ENCODE data around the gene RABL6.
A peak's percentile ranks its signal among the peaks of the same experiment; 100 is the strongest.
"Not testable (repeated sequence)": the region's sequence is repeated elsewhere in the genome, so short reads cannot be mapped to it uniquely, and the experiment has no call there.

RABL6 gene

DNA sequence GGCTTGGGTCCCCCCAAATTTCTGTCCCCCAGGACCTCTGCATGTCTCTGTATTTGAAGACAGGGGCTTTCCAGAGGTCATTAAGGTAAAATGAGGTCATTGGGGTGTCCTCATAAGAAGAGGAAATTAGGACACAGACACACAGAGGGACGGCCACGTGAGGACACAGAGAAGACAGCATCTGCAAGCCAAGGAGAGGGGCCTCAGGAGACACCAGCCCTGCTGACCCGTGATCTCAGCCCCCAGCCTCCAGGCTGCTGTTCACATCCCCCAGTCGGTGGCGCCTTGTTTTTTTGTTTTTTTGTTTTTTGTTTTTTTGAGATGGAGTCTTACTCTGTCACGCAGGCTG, 12.8 kb upstream of the RABL6 start:
- no peak for DNase-seq (ENCODE audit: low spot score)

DNA sequence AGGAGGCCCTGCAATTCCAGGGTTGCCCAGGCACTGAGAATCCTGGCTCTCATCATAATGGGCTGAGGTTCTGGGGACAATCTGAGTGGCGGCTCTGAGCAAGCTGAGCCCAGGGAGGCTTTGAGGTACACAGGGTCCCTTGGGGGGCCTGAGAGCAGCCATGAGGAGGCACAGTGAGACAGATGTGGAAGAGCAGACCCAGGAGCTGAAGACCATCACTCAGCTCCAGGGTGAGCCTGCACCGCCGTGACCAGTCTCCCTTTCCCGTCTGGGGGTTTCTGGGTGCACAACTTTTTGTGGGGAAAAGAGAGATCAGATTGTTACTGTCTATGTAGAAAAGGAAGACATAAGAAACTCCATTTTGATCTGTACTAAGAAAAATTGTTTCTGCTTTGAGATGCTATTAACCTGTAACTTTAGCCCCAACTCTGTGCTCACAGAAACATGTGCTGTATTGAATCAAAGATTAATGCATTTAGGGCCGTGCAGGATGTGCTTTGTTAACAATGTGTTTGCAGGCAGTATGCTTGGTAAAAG, 11.4 kb upstream of the RABL6 start, which contains the start of gene CCDC183:
Gene CCDC183 (plus strand): TSS at position 101 of the 537 bp plus-strand sequence. CDS start 60 bp downstream, at position 161.
- DNase-seq (ENCODE audit: low spot score): no peak

DNA sequence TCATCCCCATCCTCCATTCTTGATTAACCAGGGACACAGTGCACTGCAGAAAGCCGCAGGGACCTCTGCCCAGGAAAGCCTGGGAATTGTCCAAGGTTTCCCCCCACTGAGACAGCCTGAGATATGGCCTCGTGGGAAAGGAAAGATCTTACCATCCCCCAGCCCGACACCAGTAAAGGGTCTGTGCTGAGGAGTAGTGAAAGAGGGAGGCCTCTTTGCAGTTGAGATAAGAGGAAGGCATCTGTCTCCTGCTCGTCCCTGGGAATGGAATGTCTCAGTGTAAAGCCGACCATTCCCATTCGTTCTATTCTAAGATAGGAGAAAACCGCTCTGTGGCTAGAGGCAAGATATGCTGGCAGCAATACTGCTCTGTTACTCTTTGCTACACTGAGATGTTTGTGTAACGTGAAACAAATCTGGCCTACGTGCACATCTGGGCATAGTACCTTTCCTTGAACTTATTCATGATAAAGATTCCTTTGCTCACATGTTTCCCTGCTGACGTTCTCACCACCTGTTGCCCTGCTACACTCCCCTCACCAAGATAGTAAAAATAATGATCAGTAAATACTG, 10.9 kb upstream of the RABL6 start:
- DNase-seq (ENCODE audit: low spot score): not testable (repeated sequence)

DNA sequence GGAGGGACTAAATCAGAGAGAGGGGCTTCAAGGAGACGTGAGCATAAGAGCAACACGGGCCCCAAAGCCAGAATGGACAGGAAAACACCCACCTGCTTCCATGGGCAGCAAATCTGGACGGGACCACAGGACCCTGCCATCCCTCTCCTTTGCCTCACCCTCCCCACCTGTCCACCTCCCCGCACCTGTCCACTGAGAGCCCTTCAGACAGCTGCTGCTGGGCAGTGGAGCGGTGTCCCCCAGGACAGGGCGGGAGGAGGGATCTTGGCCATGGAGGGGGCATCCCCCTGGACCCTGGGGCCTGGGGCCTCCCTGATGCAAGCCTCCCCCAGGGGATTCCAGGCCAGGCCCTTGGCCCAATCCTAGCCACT, 9.1 kb upstream of the RABL6 start:
- no peak for DNase-seq (ENCODE audit: low spot score)

DNA sequence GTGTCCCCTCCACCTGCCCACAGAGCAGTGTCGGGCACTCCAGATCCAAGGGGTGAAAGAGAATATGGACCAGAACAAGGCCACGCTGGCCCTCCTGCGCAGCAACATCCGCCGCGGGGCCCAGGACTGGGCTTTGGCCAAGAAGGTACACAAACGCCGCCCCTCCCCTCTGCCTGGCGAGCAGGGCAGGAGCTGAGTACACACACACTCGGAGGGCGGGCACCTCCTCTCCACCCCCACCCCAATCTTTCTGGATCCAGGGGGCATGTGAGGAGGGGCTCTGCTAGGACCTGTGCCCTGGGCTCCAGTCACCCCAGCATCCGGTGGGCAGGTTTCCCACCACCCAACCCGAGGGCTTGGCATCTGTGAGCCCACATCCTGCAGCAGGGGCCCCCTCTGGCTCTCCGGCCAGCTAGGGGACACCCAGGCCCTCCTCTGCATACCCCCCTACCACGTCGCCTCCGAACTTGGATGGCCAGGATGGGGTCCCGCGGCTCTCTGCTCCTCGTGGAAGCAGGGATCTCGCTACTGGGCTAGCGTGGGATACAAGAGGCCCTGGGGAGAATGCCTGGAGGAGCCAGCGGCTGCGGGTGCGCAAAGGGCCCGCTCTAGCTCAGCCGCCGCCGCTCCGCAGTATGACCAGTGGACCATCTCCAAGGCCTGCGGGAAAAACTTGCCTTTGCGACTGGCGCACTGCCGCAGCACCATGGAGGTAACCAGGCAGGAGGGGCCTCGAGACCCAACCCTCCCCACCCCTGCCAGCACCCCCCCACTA, 8.5 kb upstream of the RABL6 start:
- DNase-seq (ENCODE audit: low spot score): no peak

DNA sequence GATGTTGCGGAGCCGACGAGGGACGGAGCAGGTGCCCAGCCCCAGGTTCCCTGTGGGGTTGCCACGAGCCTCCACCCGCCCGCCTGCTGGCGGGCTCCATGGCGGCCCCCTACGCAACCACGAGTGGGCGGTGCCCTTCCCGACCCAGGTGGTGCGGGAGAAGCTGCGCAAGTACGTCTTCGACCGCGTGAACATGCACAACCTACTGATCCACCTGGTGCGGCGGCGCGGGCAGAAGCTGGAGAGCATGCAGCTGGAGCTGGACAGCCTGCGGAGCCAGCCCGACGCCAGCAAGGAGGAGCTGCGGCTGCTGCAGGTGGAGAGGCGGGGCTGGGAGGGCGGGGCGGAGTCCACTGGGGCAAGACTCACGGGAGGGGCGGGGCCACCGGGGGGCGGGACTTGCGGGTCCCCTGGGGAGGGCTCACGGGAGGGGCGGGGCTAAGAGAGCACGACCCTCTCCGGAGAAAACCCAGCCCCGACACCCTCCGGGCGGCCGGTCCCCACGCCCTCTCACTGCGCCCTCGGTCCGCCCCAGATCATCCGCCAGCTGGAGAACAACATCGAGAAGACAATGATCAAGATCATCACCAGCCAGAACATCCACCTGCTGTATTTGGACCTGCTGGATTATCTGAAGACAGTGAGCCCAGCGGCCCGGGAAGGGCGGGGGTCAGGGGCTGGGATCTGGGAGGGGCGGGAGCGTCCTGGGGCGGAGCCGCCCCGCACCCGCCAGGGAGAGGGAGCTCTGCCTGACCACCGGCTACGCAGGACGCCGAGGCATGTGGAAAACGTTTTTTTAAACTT, 7.7 kb upstream of the RABL6 start:
- DNase-seq (ENCODE audit: low spot score): peak; percentile 65

DNA sequence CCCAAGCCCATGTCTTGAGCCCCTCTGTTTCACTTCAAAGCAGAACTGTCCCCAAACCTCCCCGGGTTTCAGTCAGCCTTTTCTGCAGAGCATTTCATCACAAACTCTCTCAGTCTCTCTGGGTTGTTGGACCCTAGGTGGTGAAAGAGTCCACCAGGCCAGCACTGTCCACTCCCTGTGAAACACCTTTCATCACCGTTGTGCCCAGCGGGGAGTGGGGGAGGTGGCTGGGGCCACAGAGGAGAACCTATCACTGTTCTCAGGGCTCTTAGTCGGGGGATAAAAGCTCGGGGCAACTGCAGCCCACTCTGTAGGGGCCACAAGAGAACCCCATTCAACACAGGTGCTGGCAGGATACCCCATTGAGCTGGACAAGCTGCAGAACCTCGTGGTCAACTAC, 5.4 kb upstream of the RABL6 start:
- DNase-seq (ENCODE audit: low spot score): no peak

DNA sequence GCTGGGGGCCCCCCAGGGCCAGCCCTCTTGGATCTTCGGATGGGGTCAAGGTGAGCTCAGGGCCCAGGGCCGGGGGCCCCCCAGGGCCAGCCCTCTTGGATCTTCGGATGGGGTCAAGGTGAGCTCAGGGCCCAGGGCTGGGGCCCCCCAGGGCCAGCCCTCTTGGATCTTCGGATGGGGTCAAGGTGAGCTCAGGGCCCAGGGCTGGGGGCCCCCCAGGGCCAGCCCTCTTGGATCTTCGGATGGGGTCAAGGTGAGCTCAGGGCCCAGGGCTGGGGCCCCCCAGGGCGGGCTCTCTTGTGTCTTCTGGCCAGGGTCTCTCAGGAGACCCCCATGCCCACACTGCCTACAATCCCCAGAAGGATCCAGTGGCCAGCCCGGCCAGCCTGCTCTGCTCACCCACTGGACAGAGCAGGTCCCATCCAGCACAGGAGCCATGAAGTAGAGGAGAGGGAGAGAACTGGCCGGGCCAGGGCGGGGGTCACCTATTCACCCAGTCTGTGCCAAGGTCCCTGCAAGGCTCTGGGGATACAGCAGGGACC, 4.7 kb upstream of the RABL6 start:
- DNase-seq (ENCODE audit: low spot score): not testable (repeated sequence)

DNA sequence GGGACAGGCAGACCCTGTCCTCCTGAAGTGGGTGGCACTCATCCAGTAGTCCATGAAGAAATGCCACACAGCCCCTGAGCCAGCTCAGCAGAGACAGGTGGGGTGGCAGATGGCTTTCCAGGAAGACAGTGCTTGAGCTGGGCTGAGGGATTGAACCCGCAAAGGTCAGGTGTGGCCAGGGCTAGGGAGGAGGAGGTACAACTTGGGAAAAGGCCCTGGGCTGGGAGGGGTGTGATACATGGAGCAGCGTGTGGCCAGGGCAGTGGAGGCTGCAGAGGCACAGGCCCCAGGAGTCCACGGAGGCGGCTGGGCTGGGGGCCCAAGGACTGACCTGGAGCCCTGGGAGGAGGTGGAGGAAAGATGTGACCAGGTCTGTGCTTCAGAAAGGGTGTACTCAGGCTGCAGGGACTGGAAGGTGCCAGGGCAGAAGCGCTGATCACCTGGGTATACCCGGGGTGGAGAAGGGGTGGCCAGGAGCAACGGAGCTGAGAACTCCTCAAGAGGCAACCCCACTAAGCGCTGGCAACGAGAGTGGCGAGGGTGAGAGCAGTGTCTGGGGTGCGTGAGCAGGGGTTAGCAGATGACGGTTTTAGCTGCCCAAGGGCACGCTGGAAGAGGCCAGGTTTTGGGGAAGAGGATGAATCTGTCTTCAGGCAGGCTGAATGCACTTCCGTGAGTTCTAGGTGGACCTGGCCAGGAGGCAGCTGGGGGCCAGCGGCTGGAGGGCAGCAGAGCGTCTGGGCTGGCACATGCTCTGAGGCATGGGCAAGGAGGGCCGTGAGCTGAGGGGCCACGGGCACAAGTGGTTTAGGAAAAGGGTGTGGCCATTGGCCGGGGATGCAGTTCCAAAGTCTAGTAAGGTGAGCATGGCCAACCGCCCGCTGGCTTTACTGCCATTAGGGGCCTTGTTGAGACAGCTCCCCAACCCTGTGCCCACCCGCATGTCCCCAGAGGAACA, 3.9 kb upstream of the RABL6 start:
- DNase-seq (ENCODE audit: low spot score): no peak

DNA sequence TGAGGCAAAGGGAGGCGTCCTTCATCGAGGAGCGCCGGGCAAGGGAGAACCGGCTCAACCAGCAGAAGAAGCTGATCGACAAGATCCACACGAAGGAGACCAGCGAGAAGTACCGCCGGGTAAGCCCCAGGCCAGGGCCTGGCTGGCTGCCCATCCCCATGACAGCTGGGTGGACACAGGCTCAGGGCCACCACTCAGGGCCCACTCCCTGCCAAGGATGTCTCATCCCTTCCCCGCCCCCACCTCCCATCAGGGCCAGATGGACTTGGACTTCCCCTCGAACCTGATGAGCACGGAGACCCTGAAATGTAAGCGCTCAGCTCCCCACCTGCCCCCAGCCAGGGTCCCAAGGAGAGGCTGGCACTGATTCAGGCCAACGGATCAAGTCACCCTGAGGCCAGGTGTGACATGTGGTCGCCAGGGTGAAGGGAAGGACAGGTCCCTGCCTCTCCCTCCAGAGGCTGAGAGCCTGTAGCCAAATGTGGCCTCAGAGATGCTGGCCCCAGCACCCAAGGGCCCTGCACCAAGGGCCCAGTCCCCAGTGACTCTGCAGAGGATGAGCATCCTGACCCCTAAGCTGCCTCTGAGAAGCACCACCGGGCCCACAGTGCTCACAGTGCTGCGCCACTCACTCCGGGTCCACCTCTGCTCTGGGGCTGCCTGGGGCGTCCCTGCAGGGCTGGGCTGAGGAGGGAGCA, 3.1 kb upstream of the RABL6 start:
- DNase-seq (ENCODE audit: low spot score): no peak

DNA sequence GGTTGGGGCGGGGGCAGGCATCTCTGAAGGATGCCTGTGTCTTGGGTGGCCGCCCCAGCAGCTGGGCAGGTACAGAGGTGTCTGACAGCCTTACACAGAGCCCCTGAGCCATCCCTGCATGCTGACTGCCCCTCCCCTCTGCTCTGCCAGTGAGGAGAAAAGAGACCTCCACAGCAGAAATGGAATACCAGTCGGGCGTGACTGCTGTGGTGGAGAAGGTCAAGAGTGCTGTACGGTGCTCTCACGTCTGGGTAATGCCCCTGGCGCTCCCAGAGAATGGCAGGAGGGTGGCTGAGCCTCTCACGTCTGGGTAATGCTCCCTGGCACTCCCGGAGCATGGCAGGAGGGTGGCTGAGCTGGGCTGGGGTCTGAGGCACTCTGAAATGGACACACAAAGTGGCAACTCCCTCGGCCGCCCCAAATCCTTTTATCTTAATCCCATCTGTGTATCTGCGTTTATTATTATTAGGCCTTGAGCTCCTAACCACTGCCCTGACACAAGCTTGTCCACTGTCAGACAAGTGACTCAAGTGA, 2.5 kb upstream of the RABL6 start:
- DNase-seq (ENCODE audit: low spot score): no peak

DNA sequence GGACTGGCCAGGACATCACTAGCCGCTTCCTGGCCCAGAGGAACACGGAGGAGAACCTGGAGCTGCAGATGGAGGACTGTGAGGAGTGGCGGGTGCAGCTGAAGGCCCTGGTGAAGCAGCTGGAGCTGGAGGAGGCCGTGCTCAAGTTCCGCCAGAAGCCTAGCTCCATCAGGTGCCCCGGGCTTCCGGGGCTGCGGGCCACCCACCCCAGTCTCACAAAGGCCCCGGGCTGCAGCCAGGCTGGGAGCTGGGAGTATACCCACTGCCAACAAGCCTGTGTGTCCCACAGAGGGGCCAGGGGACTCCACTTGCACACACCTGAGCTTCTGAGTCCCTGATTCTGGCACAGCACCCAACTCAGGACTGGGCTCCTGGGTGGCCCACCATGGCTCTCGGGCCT, 1.7 kb upstream of the RABL6 start:
- no peak for DNase-seq (ENCODE audit: low spot score)

DNA sequence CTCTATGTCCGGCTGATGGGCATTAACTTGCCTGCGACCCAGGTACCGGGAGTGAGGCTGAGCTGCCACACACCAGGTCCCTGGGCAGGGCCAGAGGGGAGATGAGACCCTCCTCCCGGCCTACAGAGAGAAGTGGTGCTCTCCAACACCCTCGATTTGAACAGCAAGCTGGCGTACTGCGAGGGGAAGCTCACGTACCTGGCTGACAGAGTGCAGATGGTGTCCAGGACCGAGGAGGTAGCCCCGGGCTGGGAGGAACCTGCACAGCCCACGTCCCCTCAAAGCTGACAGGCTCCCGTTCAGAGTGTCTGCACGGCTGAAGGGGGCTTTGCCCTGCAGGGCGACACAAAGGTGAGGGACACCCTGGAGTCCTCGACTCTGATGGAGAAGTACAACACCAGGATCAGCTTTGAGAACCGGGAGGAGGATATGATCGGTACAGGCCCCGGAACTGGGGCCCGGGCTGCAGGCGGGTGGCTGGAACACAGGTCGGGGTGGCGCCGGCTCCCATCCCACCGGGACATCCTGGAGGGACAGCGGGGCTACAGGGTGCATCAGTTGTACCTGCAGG, 1.0 kb upstream of the RABL6 start:
- no peak for DNase-seq (ENCODE audit: low spot score)

DNA sequence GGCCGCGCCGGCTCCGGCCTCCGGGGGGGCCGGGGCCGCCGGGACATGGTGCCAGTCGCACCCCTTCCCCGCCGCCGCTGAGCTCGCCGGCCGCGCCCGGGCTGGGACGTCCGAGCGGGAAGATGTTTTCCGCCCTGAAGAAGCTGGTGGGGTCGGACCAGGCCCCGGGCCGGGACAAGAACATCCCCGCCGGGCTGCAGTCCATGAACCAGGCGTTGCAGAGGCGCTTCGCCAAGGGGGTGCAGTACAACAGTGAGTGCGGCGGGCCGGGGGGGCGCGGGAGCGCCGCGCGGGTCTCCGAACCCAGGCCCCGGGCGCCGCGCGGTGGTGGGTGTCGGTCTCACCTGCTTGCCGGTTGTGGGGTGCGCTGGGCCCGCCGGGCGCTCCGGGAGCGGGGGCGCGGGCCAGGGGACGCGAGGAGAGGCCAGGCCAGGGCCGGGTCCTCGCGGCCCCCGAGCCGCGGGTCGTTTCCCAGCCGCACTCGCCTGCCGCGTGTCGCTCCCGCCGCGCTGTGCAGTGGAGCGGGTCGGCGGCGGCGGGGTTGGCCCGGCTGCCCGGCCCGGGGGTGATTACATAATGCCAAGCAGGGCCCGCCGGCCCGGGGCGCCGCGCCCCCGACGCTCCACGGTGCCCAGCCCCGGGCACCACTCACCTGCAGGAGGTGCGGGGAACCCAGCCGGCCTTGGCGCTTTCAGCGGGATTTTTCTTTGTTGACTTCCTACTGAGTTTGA, 492 bp downstream of the RABL6 start:
- DNase-seq (ENCODE audit: low spot score): peak; percentile 37

DNA sequence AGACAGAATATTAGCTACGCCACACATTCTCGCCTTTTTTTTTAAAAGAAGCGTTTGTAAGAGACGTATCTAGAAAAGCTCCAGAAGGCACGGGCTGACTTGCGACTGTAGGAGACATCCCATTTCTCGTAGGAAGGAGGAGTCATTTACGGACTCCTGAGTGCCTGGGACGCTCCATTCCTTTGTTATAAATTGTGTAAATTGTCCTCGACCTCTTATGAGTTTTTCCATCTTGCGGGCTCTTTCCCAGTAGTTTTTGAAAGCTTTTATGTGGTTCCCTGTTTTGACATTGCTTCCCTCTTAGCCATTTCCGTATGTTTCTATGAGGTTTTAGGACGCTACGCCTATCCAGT, 1.0 kb downstream of the RABL6 start:
- DNase-seq (ENCODE audit: low spot score): peak; percentile 50

DNA sequence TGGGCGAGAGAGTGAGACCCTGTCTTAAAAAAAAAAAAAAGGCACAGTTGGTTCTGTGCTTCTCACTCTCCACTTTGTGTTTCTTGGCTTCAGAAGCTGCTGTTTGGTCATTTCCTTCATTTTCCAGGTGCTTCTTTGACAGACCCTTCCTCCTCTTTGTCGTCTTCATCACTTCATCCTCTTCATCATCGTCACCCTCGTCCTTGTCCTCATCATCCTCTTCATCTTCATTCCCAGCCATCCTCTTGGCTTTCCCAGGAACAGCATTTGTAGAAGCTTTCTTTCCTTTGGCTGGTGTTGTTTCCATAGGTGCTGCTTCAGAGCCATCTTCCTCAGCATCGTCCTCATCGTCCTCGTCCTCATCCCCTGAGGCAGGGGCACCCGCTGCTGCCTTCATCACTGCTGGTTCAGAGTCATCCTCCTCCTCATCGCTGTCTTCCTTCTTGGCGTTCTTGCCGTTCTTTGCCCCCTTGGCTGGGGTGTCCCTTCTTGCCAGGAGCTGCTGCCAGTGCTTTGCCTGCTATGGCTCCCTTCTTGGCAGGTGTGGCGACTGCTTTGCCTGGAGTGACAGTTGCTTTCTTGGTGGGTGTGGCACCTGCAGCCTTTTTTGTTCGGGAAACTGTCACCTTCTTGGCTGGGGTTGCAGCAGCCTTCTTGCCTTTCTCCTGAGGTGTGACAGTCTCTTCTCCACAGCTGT, 7.1 kb downstream of the RABL6 start:
- no peak for DNase-seq (ENCODE audit: low spot score)

DNA sequence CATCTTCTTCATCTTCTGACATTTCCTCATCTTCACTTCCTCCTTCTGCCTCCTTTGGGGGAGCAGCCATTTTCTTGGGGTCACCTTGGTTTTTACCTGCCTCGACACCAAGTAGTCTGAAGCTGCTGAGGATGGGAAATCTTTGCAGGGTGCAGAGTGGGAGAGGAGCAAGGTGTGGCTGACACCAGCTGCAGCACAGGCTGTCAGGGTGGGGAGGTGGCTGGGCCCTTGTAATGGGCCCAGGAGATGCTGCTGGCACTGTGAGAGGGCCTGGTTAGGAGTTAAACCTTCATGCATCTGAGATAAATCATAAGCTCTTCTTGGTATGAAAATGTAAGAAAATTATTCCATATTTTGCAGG, 7.7 kb downstream of the RABL6 start:
- DNase-seq (ENCODE audit: low spot score): no peak

DNA sequence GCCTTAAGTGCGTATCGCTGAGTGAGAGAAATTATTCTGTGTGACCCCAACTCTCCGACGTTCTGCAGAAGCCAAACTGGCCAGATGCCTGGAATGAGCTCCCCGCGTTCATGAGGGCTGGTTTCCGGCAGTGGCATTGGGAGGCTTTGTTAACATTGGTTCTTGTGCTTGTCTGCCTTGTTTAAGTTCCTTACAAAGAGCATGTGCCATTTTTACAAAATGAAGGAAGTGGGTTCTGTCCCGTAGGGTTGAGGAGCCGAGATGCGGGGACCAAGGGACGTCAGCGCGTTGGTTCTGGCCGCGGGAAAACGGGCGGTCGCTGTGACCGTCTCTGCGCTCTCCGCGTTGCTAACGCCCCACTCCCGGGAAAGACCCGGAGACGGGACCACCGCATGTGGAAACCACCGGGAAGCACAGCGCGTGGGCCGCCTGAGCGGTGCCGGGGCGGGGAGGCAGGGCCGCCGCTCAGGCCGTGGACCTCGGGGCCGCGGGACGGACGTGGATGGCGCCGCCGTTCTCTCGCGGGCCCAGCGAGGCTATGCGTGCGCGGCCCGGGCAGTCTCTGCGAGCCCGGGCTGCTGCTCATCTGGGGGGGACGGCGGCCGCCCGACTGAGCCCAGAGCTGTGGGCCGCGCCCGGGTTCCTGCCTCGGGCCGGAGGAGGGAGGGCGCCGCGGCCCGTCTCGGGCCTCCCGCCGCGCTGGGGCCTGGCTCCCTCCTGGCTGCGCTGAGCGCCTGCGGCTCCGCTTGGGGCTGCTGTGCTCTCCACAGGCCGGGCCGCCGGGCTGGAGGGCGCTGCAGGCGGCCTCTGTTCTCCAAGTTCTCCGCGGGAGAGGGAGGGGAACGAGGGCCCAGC, 13.4 kb downstream of the RABL6 start:
- peak; percentile 40 for DNase-seq (ENCODE audit: low spot score)
